Endothelial cell of umbilical vein (primary cell): Measurements from ENCODE around the gene BMERB1.

Experiments
- CTCF ChIP-seq, 2 donors: IDR thresholded peaks; 1 replicate in 1 of 2; 2 replicates in 1 of 2; pipeline ENCODE4 v1.5.1; 2011; ENCODE audit warnings: low read length in 2 of 2, mild to moderate bottlenecking in 2 of 2, moderate library complexity in 2 of 2, control low read depth in 1 of 2, inconsistent platforms in 1 of 2, low read depth in 1 of 2; ENCODE audit not compliant: insufficient read depth in 1 of 2; ENCODE audit errors: extremely low read depth in 1 of 2
- EZH2 ChIP-seq: IDR thresholded peaks from 2 replicates; pipeline ENCODE4 v1.6.1; 2012; ENCODE audit warnings: borderline replicate concordance, low read depth, mild to moderate bottlenecking, moderate library complexity, low read length, inconsistent platforms; ENCODE audit not compliant: severe bottlenecking
- FOS ChIP-seq: IDR thresholded peaks from 2 replicates; pipeline ENCODE4 v1.6.1; 2011; ENCODE audit warnings: mild to moderate bottlenecking, low read length, moderate library complexity, borderline replicate concordance; ENCODE audit not compliant: insufficient read depth
- JUN ChIP-seq: IDR thresholded peaks from 2 replicates; pipeline ENCODE4 v1.6.1; 2011; ENCODE audit warnings: borderline replicate concordance, low read depth; ENCODE audit not compliant: insufficient read length, insufficient read depth

- no peak for TF ChIP-seq JUN
- no peak for TF ChIP-seq FOS
- no peak for TF ChIP-seq CTCF (IDR thresholded peaks at IDR 0.05; ENCODE audit: extremely low read depth in 1 of 2, insufficient read depth in 1 of 2, low read depth in 1 of 2, low read length in 2 of 2)
- no peak for TF ChIP-seq EZH2
These were observed 170.4 kb downstream of the BMERB1 start for GRCh38 chr16:15604460-15605440.
